T47D (cell line): ENCODE measurements around the gene GNAI2.
"Not testable (repeated sequence)": the region's sequence is repeated elsewhere in the genome, so short reads cannot be mapped to it uniquely, and the experiment has no call there.

Experiments
- DNase-seq, 2 experiments: peaks; one replicate each; pipeline versions ENCODE4 v3.0.0 to v3.0.0-alpha.2; 2011 to 2012; ENCODE audit warnings: low read depth in 1 of 2, low spot score in 1 of 2
- JUND ChIP-seq: IDR thresholded peaks from 2 replicates; pipeline ENCODE4 v1.6.1; 2012; ENCODE audit warnings: low read depth
- in situ Hi-C: cut with HindIII; loops from 2 replicates; pipeline ENCODE4 v1.10.0; 2016; ENCODE audit warnings: low sequenced_read_pairs, low pct_unique_long_range_greater_than_20kb

The GNAI2 gene

GRCh38 chr3:50236484-50237132, 604 bp downstream of the GNAI2 start:
- in situ Hi-C loops: no loop called here
- DNase-seq: no peak
- TF ChIP-seq JUND: no peak

DNA sequence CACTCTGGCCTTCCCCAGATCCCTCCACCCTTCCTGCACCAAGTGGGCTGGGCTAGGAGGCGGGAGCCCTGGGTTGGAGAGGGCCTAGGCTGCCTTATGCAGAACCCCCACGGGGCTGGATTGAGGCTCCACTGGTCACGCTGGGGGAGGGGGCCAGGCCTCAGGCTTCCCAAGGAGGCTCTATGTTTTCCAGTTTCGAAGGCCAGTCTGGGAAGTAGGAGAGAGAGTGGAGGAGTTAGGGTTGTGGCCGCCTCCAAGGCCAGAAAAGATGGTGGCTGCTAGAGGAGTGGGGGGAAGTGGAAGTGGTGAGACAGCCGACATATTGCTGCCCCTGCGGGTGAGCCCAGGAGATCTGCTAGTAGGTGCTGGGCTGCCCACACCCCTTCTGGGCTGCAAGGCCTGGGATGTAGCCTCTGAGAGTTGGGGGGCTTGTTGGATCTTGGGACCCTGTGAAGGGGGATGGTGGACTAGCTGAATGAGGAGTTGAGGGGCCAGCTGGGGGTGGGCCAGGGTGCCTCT, 1.2 kb downstream of the GNAI2 start:
- no peak for DNase-seq
- TF ChIP-seq JUND: no peak
- in situ Hi-C loops: no loop called here

- no peak for TF ChIP-seq JUND
- in situ Hi-C loops: no loop called here
- DNase-seq: peak; percentile 61 to 72
Observed at GRCh38 chr3:50237754-50238548, 1.9 kb downstream of the GNAI2 start.

DNA sequence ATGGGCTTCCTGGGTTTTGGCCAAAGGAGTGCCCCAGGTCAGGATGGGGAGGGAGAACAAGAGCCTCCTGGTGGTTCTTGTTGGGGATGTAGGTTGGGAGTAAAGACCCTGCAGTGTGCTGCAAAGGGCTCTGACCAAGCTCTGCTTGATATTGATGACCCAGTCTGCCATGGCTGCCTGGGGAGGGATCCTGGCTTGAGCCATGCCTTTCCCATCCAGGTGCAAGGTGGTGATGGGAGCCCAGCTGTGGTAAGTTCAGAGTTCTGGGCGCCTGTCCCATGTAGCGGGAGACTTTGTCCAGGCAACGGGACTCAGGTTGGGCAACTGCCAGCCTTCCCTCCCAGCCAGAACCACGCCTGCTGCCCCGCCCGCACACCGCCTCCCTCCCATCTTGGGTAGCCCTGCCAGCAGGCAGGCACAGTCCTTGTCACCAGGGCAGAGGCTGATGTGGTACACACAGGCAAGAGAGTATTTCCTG, 2.6 kb downstream of the GNAI2 start:
- DNase-seq: peak in 1 of 2 experiments; percentile 60
- in situ Hi-C loops: no loop called here
- no peak for TF ChIP-seq JUND

DNA sequence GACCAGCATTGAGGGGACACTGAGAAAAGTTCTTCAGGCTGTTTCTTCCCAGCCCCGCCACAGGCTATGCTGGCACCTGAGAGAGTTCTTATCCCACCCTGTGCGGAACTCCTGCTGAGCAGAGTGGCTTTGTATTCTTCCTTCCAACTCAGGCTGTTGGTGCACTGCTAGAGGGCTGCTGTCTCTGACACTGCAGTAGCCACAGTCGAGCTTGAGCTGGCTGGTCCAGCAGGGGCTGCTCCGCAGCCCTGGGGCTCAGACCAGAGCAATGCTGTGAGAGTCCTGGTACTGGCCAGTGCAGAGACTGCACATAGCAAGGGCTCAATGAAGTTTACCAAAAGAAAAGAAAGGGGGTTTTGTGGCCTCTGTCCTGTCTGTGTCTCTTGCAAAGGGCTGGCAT, 3.6 kb downstream of the GNAI2 start:
- in situ Hi-C loops: no loop called here
- no peak for TF ChIP-seq JUND
- no peak for DNase-seq

DNA sequence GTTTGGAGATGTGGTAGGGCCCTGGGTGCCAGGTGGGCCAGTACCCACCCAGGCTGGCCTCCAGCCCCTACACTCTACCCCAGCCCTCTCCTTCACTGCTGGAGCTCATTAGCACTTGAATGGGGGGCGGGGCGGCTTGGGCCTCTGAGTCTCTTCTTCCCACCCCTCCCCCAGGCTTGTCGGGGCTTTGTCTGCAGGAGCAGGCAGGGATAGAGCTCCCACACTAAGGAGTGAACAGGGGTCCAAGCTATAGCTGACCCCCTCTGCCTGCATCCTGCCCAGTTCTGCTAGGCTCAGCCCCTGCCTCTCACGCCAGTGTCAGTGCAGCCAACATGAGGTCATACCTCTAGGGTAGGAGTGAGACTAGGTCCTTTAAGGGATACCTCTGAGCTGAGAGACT, 5.2 kb downstream of the GNAI2 start:
- no peak for DNase-seq
- TF ChIP-seq JUND: no peak
- in situ Hi-C loops: no loop called here

- no peak for TF ChIP-seq JUND
- no peak for DNase-seq
- in situ Hi-C loops: no loop called here
Observed at GRCh38 chr3:50241713-50242380, 5.8 kb downstream of the GNAI2 start.

GRCh38 chr3:50242381-50242770, 6.4 kb downstream of the GNAI2 start:
- in situ Hi-C loops: no loop called here
- DNase-seq: no peak
- TF ChIP-seq JUND: no peak

DNA sequence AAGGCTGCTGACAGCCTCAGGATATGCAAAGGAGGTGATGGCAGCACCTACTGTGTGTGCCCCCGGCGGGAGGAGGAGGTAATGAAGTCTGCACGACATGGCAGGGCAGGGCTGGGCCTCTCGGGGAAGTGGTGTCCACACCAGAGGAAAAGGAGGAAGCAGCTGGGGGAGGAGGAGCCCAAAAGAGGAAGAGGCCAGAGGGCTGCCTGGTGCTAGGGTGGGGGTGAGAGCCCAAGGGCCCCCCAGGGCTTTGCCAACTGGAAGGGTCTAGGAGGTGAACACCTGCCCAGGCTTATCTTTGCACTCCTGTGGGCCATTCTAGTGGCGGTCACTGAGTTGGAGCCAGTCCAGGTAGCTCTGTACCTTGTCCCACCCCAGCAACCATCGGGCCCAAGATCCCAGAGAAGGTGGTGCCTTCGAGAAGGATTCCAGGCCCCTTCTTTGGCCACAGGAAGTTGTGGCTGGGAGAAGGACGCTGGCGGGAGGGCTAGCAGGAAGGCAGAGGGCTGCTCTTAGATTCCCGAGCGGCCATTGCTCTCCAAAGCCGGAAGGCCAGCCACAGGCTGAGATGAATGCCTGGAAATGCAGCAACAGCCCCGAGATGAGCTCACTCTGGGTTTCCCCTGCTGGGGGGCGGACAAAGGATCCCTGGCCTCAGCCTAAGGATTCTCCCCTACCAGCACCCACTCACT, 7.0 kb downstream of the GNAI2 start:
- in situ Hi-C loops: no loop called here
- no peak for DNase-seq
- no peak for TF ChIP-seq JUND

GRCh38 chr3:50243543-50243895, 7.5 kb downstream of the GNAI2 start:
- in situ Hi-C loops: no loop called here
- DNase-seq: no peak
- no peak for TF ChIP-seq JUND

DNA sequence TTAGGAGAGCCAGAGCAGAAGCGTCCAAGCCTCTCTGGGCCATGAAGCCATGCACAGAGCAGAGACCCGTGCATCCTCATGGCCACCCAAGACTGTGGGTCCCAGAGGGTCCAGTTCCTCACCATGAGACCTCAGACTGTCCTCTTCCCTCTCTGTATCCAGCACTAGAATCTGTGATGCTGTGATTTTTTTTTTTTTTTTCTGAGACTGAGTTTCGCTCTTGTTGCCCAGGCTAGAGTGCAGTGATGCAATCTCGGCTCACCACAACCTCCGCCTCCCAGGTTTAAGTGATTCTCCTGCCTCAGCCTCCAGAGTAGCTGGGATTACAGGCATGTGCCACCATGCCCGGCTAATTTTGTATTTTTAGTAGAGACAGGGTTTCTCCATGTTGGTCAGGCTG, 8.8 kb downstream of the GNAI2 start:
- in situ Hi-C loops, DNase-seq: not testable (repeated sequence)

DNA sequence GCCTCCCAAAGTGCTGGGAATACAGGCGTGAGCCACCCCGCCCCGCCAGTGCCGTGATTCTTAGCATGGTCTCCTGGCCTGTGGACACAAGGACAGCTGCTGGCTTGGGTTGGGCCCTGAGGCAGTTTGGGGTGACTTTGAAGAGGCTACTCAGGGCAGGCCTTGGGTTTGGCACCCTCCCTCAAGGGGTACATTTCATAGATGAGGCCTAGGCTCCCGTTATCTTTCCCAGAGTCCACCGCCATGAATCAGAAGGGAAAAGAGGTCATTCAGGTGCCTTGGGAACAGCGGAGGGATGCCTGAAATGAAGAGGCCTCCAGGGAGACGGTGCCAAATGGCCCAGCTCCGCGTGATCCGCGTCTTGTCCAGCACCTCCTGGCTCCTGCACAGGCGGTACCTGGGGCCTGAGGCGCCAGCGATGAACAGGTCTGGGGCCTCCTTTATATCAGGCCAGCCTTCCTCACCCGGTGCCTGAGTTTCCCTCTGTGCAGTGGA, 9.3 kb downstream of the GNAI2 start:
- no peak for DNase-seq
- in situ Hi-C loops: no loop called here
- TF ChIP-seq JUND: no peak
